Epithelial cell of proximal tubule (primary cell): Measurements from ENCODE around the gene RNF150. TPM values are rescaled to one million over a fixed set of nuclear protein-coding genes. Genes with fewer than 3 reads are reported as not detected.
A peak's percentile ranks its signal among the peaks of the same experiment; 100 is the strongest.

Experiments used
- DNase-seq: peaks from one replicate; pipeline ENCODE4 v3.0.0-alpha.2; 2011; ENCODE audit warnings: low read depth
- H3K4me3 ChIP-seq: 2 replicates; pipeline ENCODE4 v1.5.1; 2011; ENCODE audit warnings: low read depth, mild to moderate bottlenecking, low read length
- CTCF ChIP-seq: conservative IDR thresholded peaks from 2 replicates; pipeline ENCODE4 v1.5.1; 2012; ENCODE audit warnings: low read depth, mild to moderate bottlenecking, low read length
- total RNA-seq: library from RNA; depleted of rRNA; stranded (reverse); fragments of >200 nt; gene quantifications from 2 replicates; pipeline ENCODE4 v1.2.3, GENCODE V29; 2015

RNF150 gene
- total RNA-seq, 1 donor from 2014 or later = 0.69 TPM

- H3K4me3 ChIP-seq = no peak overlapping the region
- no peak for TF ChIP-seq CTCF
- DNase-seq = no peak
These were observed 267.7 kb downstream of the RNF150 start for GRCh38 chr4:140865253-140866217.

- no peak for DNase-seq
- no peak overlapping the region for H3K4me3 ChIP-seq
- TF ChIP-seq CTCF = no peak
These were observed 270.1 kb downstream of the RNF150 start for GRCh38 chr4:140863197-140863596.

GRCh38 chr4:140862177-140862442 is 271.2 kb downstream of the RNF150 start:
- no peak for DNase-seq
- no peak overlapping the region for H3K4me3 ChIP-seq
- TF ChIP-seq CTCF = no peak

DNA sequence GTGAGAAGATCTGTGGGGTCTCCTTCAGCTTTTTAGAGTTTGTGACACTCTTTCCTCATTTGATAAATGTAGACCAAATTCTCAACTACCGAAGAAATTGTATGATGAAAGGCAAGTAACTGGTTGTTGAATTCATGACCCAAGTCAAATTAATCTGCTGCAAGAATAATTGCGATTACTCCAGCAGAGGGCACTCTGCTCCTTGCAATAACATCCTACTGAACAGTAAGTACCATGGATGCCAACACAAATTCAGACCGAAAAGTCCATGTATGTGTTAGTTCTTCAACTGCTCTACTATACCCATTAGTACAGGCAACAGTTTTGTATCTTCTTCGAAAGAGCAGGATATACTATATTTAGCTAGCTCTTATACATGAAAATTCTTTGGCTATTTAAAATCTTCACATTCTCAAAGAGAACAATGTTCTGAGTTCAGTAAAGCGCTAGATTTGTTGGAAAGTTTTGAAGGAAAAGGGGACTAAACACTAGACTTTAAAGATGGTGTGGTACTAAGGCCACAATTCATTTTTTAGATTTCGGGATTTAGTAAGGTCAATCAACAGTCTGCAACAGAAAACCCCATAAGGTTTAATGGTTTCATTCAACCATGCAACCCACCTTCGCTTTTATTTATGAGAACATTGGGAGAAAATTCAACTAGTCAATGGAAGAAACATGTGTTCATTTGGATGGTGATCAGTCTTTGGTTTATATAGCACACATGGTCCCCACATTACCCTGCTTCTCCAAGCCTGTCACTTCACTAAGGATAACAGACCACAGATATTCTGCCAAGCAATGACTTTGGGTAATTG is 271.7 kb downstream of the RNF150 start:
- TF ChIP-seq CTCF = peak; percentile 81
- DNase-seq = peak; percentile 52
- H3K4me3 ChIP-seq = no peak overlapping the region

DNA sequence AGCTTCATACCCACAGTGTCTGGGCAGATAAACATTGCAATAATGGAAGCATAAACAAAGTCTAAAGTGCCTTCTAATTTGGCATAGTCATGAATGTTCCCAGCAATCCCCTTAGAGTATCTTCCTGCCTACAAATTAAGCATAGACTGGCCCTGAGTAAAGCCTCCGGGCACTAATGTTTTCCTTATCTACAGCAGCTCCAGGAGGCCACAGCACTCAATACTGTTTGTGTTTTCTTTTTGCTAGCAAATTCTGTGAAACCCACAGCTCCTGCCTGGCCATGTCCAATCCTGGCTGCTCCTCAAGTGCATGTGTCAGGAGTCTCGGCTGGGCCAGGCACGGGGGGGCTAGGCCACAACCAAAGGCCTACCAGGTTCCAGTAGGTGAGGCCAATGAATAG is 274.4 kb downstream of the RNF150 start:
- no peak for TF ChIP-seq CTCF
- no peak for DNase-seq
- no peak overlapping the region for H3K4me3 ChIP-seq

- no peak for TF ChIP-seq CTCF
- no peak for DNase-seq
- no peak overlapping the region for H3K4me3 ChIP-seq
These were observed 276.2 kb downstream of the RNF150 start for GRCh38 chr4:140857111-140857510.
